Ishikawa (cell line): ENCODE measurements around the gene PKNOX2.

Experiments
- CEBPB ChIP-seq: IDR thresholded peaks from 2 replicates; pipeline ENCODE4 v1.6.1; 2012
- CREB1 ChIP-seq: IDR thresholded peaks from 2 replicates; pipeline ENCODE4 v1.6.1; 2012; ENCODE audit warnings: low read depth
- EGR1 ChIP-seq: IDR thresholded peaks from 2 replicates; pipeline ENCODE4 v1.6.1; 2012
- EP300 ChIP-seq: IDR thresholded peaks from 2 replicates; pipeline ENCODE4 v1.6.1; 2012; ENCODE audit warnings: borderline replicate concordance
- FOXM1 ChIP-seq: IDR thresholded peaks from 2 replicates; pipeline ENCODE4 v1.6.1; 2012; ENCODE audit warnings: low read depth, borderline replicate concordance
- MAX ChIP-seq: IDR thresholded peaks from 2 replicates; pipeline ENCODE4 v1.6.1; 2012
- RAD21 ChIP-seq: IDR thresholded peaks from 2 replicates; pipeline ENCODE4 v1.6.1; 2012; ENCODE audit warnings: low read depth
- REST ChIP-seq: IDR thresholded peaks from 2 replicates; pipeline ENCODE4 v1.6.1; 2012; ENCODE audit warnings: low read depth, mild to moderate bottlenecking
- TAF1 ChIP-seq: IDR thresholded peaks from 2 replicates; pipeline ENCODE4 v1.6.1; 2012; ENCODE audit warnings: low read depth, mild to moderate bottlenecking
- TCF12 ChIP-seq: IDR thresholded peaks from 2 replicates; pipeline ENCODE4 v1.6.1; 2012; ENCODE audit warnings: low read depth
- TEAD4 ChIP-seq: IDR thresholded peaks from 2 replicates; pipeline ENCODE4 v1.6.1; 2012
- YY1 ChIP-seq: IDR thresholded peaks from 2 replicates; pipeline ENCODE4 v1.6.1; 2012; ENCODE audit warnings: low read depth
- TF ChIP-seq, protein P1 (sequence below): IDR thresholded peaks from 2 replicates; pipeline ENCODE4 v1.6.1; 2012

DNA sequence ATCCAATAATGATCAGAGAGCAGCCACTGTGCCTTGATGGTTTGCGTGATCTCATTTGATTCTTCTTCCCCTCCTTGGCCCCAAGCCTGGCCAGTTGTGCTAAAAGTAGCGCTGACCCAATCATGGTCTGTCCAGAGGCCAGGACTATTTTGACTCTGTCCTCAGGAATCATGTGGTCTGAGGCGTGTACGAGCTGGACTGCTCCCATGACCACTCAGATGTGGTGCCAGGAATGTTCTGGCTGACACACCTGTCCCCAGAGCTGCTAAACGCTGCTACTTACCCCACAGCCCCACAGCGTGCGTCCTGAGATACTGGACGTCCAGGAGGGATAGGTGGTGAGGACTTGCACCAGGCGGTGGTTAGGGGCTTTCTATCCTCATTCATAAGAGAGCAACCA is 261.1 kb downstream of the PKNOX2 start:
- TF ChIP-seq MAX, result no peak
- no peak for TF ChIP-seq TCF12
- no peak for TF ChIP-seq RAD21
- no peak for TF ChIP-seq EP300
- TF ChIP-seq, protein P1, sequence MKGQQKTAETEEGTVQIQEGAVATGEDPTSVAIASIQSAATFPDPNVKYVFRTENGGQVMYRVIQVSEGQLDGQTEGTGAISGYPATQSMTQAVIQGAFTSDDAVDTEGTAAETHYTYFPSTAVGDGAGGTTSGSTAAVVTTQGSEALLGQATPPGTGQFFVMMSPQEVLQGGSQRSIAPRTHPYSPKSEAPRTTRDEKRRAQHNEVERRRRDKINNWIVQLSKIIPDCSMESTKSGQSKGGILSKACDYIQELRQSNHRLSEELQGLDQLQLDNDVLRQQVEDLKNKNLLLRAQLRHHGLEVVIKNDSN, result no peak
- TF ChIP-seq REST, result no peak
- no peak for TF ChIP-seq EGR1
- no peak for TF ChIP-seq TAF1
- no peak for TF ChIP-seq YY1
- TF ChIP-seq CEBPB, result no peak
- TF ChIP-seq CREB1, result no peak
- TF ChIP-seq FOXM1, result no peak
- no peak for TF ChIP-seq TEAD4
